Esophagus muscularis mucosa (tissue), 4 donors: ENCODE results near the gene USP19.

Experiments used
- EP300 ChIP-seq: sonication (generic); formaldehyde crosslinking; IDR thresholded peaks from one replicate; pipeline ENCODE4 v1.6.1; 2017; ENCODE audit warnings: antibody characterized with exemption
- POLR2A ChIP-seq: fragments of 450-650 bp; IDR thresholded peaks from one replicate; pipeline ENCODE4 v1.6.1; 2017; ENCODE audit warnings: antibody characterized with exemption, moderate library complexity, mild to moderate bottlenecking, low read depth
- POLR2AphosphoS5 ChIP-seq, 2 donors: sonication (generic); formaldehyde crosslinking; IDR thresholded peaks; one replicate each; pipeline ENCODE4 v1.6.1; 2017; ENCODE audit warnings: antibody characterized with exemption in 2 of 2
- TF ChIP-seq, protein P1 (sequence below), 3 experiments: fragments of 200-600 bp in 2 of 3; fragments of 450-650 bp in 1 of 3; sonication (generic) in 2 of 3; IDR thresholded peaks; one replicate each; pipeline ENCODE4 v1.5.1; 2017 to 2019; ENCODE audit warnings: antibody characterized with exemption in 3 of 3, mild to moderate bottlenecking in 2 of 3, moderate library complexity in 1 of 3

DNA sequence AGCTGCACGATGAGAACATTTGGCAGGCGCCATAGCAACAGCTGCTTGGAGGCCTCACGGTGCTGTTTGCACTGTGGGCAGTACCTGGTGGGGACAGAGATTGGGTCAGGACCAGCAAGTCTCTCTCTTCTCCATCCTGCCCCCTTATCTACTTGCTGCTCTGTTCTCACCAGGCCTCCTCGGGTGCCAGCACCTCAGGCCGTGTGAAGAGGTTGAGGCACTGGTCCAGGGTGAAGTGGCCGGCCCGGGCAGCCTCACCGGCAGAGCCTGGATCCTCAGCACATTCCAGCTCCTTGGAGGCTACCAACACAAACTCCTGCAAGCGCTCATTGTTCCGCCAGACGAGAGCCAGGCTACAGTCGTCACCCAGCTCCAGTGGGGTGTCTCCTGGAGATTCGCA lies 9.8 kb downstream of the USP19 start:
- TF ChIP-seq, protein P1, sequence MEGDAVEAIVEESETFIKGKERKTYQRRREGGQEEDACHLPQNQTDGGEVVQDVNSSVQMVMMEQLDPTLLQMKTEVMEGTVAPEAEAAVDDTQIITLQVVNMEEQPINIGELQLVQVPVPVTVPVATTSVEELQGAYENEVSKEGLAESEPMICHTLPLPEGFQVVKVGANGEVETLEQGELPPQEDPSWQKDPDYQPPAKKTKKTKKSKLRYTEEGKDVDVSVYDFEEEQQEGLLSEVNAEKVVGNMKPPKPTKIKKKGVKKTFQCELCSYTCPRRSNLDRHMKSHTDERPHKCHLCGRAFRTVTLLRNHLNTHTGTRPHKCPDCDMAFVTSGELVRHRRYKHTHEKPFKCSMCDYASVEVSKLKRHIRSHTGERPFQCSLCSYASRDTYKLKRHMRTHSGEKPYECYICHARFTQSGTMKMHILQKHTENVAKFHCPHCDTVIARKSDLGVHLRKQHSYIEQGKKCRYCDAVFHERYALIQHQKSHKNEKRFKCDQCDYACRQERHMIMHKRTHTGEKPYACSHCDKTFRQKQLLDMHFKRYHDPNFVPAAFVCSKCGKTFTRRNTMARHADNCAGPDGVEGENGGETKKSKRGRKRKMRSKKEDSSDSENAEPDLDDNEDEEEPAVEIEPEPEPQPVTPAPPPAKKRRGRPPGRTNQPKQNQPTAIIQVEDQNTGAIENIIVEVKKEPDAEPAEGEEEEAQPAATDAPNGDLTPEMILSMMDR (IDR thresholded peaks at IDR 0.05) = no peak
- TF ChIP-seq POLR2A (no peak), POLR2AphosphoS5 (IDR thresholded peaks at IDR 0.05) (no peak), EP300 (no peak)
